Tongue (tissue), 2 donors: ENCODE results near the gene PALM3. TPM values are rescaled to one million over a fixed set of nuclear protein-coding genes. Genes with fewer than 3 reads are reported as not detected.
A peak's percentile ranks its signal among the peaks of the same experiment; 100 is the strongest.
"Not testable (repeated sequence)": the region's sequence is repeated elsewhere in the genome, so short reads cannot be mapped to it uniquely, and the experiment has no call there.

Experiments
- DNase-seq: peaks from one replicate; pipeline ENCODE4 v3.0.0-alpha.2; 2015
- total RNA-seq: library from RNA; depleted of rRNA; stranded (reverse); fragments of >200 nt; gene quantifications from one replicate; pipeline ENCODE4 v1.2.3, GENCODE V29; 2014

Gene PALM3
- total RNA-seq, 1 donor from 2014 or later: 0.21 TPM

DNA sequence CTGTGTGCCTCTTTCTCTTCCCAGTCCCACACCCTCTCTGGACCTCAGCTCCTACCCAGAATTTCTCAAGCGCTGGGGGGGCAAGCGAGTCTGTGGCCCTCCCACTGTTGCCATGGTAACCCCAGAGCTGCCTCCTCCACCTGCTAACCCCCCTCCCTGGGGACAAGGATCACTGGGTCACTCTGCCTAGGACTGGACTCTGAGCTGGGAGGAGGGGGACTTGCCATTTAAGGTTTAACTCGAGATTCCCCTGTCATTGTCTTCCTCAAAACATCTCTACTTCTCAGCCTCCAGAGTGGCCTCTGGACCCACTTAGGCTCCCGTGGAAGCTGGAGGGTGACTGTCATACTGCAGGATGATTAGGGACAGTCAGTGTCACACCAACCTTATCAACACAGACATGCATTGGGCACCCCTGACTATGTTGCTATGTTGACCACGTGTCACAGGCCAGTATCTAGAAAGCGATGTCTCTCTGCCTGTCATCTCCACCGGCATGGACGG, 2.2 kb downstream of the PALM3 start:
- no peak for DNase-seq

DNA sequence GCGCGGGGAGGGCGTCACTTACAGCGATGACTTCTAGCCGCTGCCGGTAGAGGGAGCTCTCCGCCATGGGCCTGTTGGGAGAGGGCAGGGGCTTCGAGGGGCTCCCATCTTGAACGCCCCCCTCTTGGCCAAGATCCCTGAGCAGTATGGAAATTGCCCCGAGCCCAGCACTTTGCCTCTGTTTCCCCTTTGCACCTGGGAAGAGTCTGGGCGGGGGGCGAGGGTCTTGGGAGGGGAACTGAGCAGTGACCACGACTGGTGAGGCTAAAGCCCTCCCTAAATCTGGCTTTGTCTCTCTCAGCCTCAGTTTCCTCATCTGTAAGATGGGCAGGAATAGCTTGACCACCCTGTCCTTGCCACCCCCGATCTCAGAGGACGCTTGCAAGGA, 2.8 kb downstream of the PALM3 start:
- no peak for DNase-seq

DNA sequence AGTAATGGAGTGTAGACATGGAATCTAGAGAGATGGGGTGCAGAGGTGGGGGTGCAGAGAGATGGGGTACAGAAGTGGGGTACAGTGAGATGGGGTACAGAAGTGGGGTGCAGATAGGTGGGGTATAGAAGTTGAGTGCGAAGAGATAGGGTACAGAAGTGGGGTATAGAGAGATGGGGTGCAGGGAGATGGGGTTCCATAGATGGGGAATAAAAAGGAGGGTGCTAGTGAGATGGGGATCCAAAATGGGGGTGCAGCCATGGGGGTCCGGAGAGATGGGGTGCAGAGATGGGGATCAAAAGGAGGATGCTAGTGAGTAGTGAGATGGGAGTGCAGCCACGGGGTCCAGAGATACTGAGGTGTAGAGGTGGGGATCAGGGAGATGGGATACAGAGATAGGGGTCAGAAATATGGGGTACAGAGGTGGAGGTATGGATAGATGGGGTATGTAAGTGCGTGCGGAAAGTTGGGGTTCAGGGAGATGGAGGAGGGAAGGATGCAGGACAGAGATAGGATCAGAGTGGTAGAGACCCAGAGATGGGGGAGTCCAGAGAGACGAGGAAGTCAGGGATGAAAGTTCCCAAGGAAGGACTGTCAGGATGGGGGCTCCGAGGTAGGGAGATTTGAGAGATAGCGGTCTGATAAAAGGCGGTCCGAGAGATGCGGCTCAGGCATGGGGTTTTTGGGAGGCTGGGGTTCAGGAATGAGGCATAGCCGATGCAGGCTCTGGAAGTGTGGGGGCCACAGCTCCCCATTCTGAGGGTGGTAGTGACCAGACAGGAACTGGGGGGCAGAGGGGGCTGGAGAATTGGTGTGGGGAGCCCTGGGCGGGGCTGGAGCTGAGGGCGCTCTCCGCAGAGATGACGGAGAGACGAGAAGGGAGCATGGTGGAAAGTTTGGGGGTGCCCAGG, 3.4 kb downstream of the PALM3 start:
- no peak for DNase-seq

DNA sequence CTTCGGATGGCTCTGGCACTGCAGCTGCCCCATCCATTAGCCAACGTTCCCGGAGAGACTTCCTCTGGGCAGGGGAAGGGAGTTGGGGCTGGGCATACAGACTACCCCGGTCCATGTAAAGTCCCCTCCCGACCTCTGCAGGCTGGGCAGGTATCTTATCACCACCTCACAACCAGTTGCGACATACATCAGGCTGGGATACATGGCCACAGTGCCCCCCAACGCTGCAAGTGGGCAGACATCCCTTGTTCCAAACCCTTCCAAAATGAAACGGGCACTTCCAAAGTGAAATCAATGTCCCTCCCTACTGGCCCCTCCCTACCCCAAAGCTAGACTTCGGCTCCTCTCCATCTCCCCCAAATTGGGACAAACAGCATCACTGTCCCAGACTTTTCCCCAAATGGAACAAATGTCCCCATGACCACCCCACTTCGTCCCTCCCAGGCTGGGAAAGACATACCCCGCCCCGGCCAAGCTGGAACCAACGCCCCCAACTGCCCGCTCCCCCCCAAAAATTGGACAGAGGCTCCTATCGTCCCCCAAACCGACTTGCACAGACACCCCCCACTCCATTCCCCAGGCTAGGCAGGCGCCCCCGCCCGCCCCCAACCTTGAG, 5.0 kb downstream of the PALM3 start:
- no peak for DNase-seq

DNA sequence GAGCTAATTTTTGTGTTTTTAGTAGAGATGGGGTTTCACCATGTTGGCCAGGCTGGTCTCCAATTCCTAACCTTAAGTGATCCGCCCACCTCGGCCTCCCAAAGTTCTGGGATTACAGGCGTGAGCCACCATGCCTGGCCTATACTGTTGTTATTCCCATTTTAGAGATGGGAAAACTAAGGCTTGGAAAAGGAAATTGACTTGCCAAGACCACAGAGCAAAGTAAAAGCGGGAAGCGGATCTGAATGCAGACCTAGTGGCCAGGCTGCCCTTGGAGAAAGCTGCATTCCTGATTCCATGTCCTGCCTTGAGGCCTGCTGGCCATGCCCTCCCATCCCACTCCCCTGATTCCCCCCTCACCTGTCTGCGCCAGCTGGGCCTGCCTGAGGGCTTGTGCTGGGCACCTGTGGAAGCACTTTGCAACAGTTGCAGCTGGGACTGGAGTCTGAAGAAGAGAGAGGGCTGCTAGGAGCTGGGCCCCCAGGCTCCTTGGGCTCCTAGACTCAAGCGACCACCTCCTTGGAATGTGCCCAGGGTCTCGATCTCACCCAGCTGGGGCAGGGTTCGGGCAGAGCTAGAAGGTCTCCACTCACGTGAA, 5.7 kb downstream of the PALM3 start:
- no peak for DNase-seq

DNA sequence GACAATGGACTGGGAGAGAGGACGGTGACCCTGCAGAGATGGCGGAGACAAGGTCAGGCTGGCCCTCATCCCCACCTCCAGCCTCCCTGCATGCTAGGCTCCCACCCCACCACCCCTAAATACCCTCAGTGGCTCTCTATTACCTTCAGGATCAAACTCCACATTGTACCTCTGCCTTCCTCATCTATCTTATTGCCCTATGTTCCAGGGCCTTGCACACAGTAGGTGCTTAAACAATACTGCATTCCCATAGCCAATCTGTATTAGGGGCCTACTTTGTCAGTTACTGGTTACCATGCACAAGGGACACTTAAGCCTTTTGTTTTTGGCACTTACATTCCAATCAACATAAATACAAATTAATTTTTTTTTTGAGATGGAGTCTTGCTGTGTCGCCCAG, 6.5 kb downstream of the PALM3 start:
- DNase-seq: no peak

DNA sequence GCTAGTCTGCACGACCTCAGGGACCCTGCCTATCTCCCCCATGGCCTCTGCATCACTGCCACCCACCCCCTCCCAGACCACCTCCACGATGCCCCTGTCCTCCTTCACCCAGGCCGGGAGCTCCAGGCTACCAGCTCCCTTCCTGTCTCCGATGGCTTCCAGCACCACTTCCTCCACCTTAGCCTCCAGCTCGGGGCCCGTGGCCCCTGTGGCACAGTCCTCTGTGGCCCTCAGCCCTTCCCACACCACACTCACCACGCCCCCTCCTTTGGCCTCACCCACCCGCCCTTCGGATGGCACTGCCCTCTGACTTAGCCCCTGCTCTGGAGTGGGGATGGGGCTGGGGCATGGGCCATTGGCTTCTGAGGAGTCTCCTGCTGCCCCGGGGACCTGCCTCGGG, 7.2 kb downstream of the PALM3 start:
- DNase-seq: no peak

DNA sequence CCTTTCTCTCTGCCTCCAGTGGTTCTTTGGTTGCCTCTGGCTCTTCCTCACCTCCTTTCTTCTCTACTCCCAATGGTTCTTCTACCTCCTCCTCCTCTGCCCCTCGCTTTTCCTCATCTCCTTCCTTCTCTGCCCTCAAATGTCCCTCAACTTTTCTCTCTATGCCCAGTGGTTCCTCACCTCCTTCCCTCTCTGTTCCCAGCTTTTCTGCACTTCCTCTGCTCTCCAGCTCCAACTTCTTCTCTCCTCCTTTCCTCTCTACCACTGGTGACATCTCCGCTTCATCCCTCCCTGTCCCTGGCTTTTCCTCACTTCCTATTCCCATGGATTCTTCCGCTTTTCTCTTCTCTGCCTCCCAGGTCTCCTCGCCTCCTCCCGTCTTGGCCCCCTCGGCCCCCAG, 7.8 kb downstream of the PALM3 start:
- DNase-seq: no peak

DNA sequence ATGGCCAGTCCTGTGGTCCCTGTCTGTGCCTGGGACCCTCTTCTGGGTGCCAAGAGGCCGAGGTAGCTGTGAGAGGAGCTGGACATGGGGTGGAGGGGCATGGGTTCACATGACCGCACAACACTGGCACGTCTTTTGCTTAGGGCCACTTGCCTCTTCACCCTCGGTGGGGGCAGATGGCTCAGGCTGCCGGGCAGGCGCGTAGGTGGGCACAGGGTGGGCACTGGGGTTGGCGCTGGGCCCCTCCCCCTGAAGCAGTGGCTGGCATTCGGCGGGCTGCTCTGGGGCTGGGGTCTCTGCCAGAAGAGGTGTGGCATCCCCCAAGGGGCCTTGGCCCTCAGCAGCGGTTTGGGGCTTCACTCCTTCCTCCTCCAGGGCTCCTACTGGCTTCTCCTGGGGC, 8.4 kb downstream of the PALM3 start:
- no peak for DNase-seq

DNA sequence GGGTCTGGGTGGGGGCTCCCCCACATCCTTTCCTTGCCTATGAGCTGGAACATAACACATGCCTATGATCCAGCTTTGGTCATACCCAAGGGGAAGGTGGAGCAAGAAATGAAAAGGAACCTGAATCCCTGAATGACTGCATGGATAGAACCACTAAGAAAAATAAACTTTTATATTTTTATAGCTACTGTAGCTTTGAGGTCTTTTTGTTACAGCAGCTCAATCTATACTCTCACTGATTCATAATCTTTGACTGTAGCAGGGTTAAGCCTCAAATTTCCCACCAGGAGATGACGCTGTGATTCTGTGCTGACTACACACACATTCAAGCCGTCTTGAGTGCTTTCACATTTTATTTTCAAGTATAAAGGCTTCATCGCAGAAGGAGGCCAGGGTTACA, 8.8 kb downstream of the PALM3 start:
- DNase-seq: no peak

DNA sequence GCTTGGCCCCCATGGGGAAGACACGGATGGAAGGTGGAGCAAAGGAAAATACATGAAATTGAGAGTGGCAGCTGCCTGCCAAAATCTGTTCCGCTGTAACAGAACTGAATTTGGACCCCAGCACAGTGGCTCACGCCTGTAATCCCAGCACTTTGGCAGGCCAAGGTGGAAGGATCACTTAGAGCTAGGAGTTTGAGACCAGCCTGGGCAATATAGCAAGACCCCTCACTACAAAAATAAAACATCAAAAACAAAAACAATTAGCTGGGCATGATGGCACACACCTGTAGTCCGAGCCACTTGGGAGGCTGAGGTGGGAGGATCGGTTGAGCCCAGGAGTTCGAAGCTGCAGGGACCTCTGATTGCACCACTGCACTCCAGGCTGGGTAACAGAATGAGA, 9.4 kb downstream of the PALM3 start:
- no peak for DNase-seq

DNA sequence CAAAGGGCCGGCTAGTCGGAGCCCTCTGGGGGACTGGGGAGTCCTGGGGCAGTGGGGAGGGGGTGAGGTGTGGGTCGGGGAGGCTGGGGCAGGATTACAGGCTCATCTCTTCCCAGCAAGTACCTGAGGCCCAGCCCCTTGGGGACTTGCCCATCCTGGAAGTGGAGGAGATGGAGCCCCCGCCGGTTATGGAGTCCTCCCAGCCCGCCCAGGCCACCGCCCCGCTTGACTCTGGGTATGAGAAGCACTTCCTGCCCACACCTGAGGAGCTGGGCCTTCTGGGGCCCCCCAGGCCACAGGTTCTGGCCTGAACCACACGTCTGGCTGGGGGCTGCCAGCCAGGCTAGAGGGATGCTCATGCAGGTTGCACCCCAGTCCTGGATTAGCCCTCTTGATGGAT, 9.9 kb downstream of the PALM3 start:
- no peak for DNase-seq

DNA sequence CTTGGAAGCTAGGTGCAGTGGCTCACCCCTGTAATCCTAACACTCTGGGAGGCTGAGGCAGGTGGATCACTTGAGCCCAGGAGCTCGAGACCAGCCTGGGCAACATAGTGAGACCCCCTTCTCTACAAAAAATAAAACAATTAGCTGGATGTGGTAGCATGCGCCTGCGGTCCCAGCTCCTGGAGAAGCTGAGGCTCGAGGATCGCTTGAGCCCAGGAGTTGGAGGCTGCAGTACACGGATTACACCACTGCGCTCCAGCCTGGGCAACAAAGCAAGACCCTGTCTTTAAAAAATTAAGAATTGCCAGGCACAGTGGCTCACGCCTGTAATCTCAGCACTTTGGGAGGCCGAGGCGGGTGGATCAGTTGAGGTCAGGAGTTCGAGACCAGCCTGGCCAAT, 10.9 kb downstream of the PALM3 start:
- not testable (repeated sequence) for DNase-seq

DNA sequence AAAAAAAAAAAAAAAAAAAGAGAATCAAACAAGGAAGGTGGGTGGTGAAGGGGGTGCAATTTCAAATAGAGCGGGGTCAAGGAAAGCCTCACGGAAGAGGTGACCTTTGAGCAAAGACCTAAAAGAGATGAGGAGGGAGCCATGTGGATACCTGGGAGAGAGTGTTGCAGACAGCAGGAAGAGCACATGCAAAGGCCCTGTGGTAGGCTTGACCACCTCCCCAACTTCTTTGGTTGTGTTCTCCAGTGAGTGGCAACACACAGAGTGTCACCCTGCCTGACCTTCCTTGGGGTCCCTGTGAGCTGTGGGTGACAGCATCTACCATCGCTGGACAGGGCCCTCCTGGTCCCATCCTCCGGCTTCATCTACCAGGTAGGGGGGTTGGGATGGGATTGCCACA, 11.4 kb downstream of the PALM3 start:
- DNase-seq: no peak

DNA sequence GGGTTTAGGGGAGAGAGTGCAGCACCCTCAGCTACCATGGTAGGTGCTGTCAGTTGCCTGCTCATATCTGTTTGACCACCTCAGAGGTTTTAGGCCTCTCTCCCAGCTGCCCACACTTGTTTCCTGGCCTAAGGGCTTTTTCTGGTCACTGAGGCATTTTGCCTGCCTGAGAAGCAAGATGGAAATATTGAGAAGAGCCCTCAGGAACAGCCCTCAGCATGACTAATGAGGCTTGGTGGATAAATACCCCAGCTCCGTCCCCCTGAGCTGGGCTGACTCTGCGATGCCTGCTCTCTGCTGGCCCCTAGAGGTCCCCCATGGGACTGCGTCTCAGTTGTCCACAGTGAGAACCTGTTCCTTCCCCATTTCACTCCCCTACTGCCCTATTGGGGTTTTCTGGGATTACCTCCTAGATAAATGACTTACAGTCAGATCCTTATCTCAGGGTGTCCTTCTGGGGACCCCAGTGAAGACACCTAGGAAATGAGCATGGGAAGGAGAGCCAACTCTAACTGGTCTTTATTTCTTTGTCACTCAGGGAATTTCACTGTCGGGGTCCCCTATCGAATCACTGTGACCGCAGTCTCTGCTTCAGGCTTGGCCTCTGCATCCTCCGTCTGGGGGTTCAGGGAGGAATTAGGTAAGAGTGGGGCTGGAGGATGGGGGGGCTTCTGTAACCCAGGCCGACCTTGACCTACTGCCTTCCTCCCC, 13.3 kb downstream of the PALM3 start:
- peak; percentile 27 for DNase-seq

DNA sequence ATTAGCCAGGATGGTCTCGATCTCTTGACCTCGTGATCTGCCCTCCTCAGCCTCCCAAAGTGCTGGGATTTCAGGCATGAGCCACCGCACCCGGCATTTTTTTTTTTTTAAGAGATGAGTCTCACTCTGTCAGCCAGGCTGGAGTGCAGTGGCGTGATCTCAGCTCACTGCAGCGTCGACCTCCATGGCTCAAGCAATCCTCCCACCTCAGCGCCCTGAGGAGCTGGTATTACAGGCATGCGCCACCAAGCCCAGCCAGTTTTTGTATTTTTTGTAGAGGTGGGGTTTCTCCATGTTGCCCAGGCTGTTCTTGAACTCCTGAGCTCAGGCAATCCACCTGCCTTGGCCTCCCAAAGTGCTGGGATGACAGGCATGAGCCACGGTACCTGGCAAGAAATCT, 14.0 kb downstream of the PALM3 start:
- not testable (repeated sequence) for DNase-seq

DNA sequence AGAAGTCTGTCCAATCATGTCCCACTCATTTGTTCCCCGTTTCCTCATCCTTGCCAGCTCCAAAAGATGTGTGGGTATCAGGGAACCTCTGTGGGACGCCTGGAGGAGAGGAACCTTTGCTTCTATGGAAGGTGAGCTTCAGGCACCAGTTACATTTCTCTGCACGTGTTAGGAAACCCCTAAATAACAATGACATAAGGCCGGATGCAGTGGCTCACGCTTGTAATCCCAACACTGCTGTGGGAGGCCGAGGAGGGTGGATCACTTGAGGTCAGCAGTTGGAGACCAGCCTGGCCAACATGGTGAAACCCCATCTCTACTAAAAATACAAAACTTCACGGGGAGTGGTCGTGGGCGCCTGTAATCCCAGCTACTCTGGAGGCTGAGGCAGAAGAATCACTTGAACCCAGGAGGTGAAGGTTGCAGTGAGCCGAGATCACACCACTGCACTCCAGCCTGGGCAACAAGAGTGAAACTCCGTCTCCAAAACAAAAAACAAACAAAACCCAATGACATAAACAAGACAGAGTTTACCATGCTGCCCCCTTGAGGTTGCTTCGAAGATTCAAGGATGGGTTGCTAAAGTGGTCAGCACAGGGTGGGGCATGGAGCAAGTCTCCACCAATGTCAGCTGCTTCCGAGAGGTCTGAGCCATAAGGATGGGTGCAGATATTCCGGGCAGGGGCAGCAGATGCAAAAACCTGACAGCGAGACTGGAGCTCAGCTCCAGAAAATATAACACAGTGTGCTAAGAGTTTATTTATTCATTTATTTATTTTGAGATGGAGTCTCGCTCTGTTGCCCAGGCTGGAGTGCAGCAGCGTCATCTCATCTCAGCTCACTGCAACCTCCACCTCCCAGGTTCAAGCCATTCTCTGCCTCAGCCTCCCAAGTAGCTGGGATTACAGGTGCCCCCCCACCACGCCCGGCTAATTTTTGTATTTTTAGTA, 18.9 kb downstream of the PALM3 start:
- peak; percentile 85 for DNase-seq

DNA sequence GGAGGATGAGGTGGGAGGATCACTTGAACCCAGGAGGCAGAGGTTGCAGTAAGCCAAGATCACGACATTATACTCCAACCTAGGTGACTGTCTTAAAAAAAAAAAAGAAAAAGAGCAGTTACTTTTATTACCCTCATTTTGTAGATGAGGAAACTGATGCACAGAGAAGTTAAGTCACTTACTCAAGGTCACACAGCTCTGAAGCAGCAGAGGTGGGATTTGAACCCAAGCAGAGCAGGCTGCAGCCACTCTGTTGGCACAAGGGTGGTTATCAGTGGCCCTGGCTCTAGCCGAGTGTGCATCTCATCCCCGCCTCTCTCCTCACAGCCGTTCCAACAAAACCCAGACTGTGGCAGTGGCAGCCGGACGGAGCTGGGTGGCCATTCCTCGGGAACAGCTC, 22.7 kb downstream of the PALM3 start:
- DNase-seq: no peak

DNA sequence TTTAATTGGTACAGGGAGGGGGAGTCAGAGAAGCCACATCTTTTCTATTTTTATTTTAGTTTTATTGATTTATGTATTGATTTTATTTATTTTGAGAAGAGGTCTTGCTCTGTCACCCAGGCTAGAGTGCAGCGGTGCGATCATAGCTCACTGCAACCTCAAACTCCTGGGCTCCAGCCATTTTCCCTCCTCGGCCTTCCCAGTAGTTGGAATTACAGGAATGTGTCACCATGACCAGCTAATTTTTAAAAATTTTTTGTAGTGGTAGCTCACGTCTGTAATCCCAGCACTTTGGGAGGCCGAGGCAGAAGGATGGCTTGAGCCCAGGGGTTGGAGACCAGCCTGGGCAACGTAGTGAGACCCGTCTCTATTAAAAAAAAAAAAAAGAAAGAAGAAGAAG, 26.2 kb downstream of the PALM3 start:
- no peak for DNase-seq

DNA sequence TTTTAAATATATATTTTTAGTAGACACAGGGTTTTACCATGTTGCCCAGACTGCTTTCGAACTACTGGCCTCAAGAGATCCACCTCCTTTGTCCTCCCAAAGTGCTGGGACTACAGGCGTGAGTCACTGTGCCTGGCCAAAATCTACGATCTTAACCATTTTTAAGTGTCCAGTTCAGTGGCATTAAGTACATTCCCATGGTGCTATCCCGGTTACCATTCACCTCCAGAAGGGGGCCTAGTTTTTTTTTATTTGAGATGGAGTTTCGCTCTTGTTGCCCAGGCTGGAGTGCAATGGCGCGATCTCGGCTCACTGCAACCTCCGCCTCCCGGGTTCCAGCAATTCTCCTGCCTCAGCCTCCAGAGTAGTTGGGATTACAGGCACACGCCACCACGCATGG, 26.7 kb downstream of the PALM3 start:
- DNase-seq: not testable (repeated sequence)

DNA sequence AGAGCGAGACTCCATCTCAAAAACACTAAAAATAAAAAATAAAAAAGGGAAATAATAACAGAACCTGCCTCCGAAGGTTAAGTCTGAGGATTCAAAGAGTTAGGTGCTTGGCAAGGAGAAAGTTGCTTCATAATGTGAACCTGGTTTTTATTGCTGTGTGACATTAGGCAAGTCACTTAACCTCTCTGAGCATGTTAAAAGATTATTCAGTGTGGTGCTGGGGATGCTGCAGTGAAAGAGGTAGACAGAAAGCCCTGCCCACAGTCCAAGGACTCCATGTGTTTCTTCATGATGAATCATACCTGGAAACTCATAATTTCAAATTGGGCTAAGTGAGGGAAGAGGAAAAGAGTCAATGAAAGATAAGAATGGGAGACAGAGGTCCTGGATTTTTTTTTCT, 27.9 kb downstream of the PALM3 start:
- DNase-seq: no peak
